HCT116 (cell line): ENCODE results near the gene ZIC4. TPM values are rescaled to one million over a fixed set of nuclear protein-coding genes. Genes with fewer than 3 reads are reported as not detected.

Experiments used
- ATAC-seq: fragments of 200-7000 bp; cut with Tn5 transposase; 2 replicates; pipeline ENCODE4 v1.9.1; 2020; ENCODE audit warnings: mild to moderate bottlenecking, moderate library complexity
- BruUV-seq: library from RNA; stranded (reverse); fragments of 400-500 nt; replicated peaks from 2 replicates; lab custom pipeline; 2021; lab: Mats Ljungman, UMichigan
- CTCF ChIA-PET: fragments of 300-600 bp; sonication (Branson Sonifier 250); formaldehyde crosslinking; loops from one replicate; lab custom pipeline; 2021; ENCODE audit warnings: antibody characterized with exemption; lab: Charles Lee
- POLR2A ChIA-PET: fragments of 300-600, 350-600 bp; sonication (Branson Sonifier 250); formaldehyde crosslinking; loops from one replicate; lab custom pipeline; 2021; ENCODE audit warnings: antibody characterized with exemption; lab: Charles Lee
- RAD21 ChIA-PET, 2 experiments: fragments of 300-600 bp; sonication (Branson Sonifier 250); formaldehyde crosslinking; loops; one replicate each; lab custom pipeline; 2023; ENCODE audit warnings: low total read pairs in 2 of 2; ENCODE audit not compliant: uncharacterized antibody in 2 of 2, unreplicated experiment in 2 of 2, low non-redundant PET in 1 of 2; lab: Charles Lee
- DNase-seq: peaks from one replicate; pipeline ENCODE4 v3.0.0-alpha.2; 2010; ENCODE audit warnings: low read depth, low spot score
- H2AFZ ChIP-seq: fragments of 200-600 bp; shearing (Covaris generic), sonication (generic); 2 replicates; pipeline ENCODE4 v1.6.1; 2017; ENCODE audit warnings: low read depth, mixed run types, mixed read lengths, antibody characterized with exemption, low read length; ENCODE audit not compliant: poor library complexity, severe bottlenecking
- H3K27ac ChIP-seq: 2 replicates; pipeline ENCODE4 v1.5.1; 2012; ENCODE audit warnings: low read depth, low read length
- H3K27me3 ChIP-seq: fragments of 200-600 bp; sonication (generic); 2 replicates; pipeline ENCODE4 v1.6.1; 2016; ENCODE audit warnings: mixed run types, low read length, mixed read lengths; ENCODE audit not compliant: insufficient read depth
- H3K36me3 ChIP-seq, 2 experiments: fragments of 200-500 bp in 1 of 2; fragments of 200-600 bp in 1 of 2; sonication (Bioruptor generic) in 1 of 2; sonication (generic) in 1 of 2; 2 replicates each; pipeline versions ENCODE4 v1.5.1 to v1.6.1; 2014 to 2016; ENCODE audit warnings: low read length in 2 of 2, inconsistent platforms in 1 of 2, mixed read lengths in 1 of 2, mixed run types in 1 of 2; ENCODE audit not compliant: insufficient read depth in 2 of 2, control insufficient read depth in 1 of 2
- H3K4me1 ChIP-seq, 2 experiments: fragments of 200-600 bp in 1 of 2; sonication (generic) in 1 of 2; 2 replicates each; pipeline versions ENCODE4 v1.5.1 to v1.6.1; 2012 to 2017; ENCODE audit warnings: low read length in 2 of 2, inconsistent platforms in 1 of 2, mild to moderate bottlenecking in 1 of 2, mixed read lengths in 1 of 2, mixed run types in 1 of 2, moderate library complexity in 1 of 2; ENCODE audit not compliant: insufficient read depth in 2 of 2, control insufficient read depth in 1 of 2
- H3K4me2 ChIP-seq: fragments of 200-600 bp; sonication (generic); 2 replicates; pipeline ENCODE4 v1.6.1; 2017; ENCODE audit warnings: mixed run types, low read length, mixed read lengths
- H3K4me3 ChIP-seq, 2 experiments: fragments of 200-600 bp in 1 of 2; sonication (generic) in 1 of 2; replicated peaks in 1 of 2; 2 replicates each; pipeline ENCODE4 v1.5.1; 2011 to 2016; ENCODE audit warnings: low read length in 2 of 2, control low read depth in 1 of 2, low read depth in 1 of 2, mild to moderate bottlenecking in 1 of 2, mixed read lengths in 1 of 2, mixed run types in 1 of 2
- H3K79me2 ChIP-seq: fragments of 200-600 bp; sonication (generic); 2 replicates; pipeline ENCODE4 v1.6.1; 2017; ENCODE audit warnings: mild to moderate bottlenecking, mixed run types, low read length, moderate library complexity, mixed read lengths; ENCODE audit not compliant: insufficient read depth
- H3K9ac ChIP-seq: fragments of 200-600 bp; sonication (generic); 2 replicates; pipeline ENCODE4 v1.6.1; 2016; ENCODE audit warnings: low read length, mixed read lengths
- H3K9me2 ChIP-seq: fragments of 200-600 bp; sonication (generic), shearing (Covaris generic); 2 replicates; pipeline ENCODE4 v1.6.1; 2017; ENCODE audit warnings: mixed run types, mild to moderate bottlenecking, moderate library complexity; ENCODE audit not compliant: insufficient read depth
- H3K9me3 ChIP-seq, 2 experiments: fragments of 200-500 bp in 1 of 2; fragments of 200-600 bp in 1 of 2; sonication (Bioruptor generic) in 1 of 2; sonication (generic) in 1 of 2; 2 replicates each; pipeline ENCODE4 v1.6.1; 2014 to 2017; ENCODE audit warnings: low read length in 2 of 2, mixed read lengths in 2 of 2, inconsistent platforms in 1 of 2, low read depth in 1 of 2, mild to moderate bottlenecking in 1 of 2, mixed run types in 1 of 2, moderate library complexity in 1 of 2; ENCODE audit not compliant: control insufficient read depth in 1 of 2, insufficient read depth in 1 of 2
- H4K20me1 ChIP-seq: fragments of 200-600 bp; sonication (generic), shearing (Covaris generic); 2 replicates; pipeline ENCODE4 v1.6.1; 2017; ENCODE audit warnings: mixed run types, mild to moderate bottlenecking, moderate library complexity; ENCODE audit not compliant: insufficient read depth
- ATF3 ChIP-seq: IDR thresholded peaks from 2 replicates; pipeline ENCODE4 v1.6.1; 2012
- ELF1 ChIP-seq: IDR thresholded peaks from 2 replicates; pipeline ENCODE4 v1.6.1; 2012; ENCODE audit warnings: low read depth, borderline replicate concordance
- FOSL1 ChIP-seq: IDR thresholded peaks from 2 replicates; pipeline ENCODE4 v1.6.1; 2012; ENCODE audit warnings: low read depth
- JUND ChIP-seq: IDR thresholded peaks from 2 replicates; pipeline ENCODE4 v1.6.1; 2012
- POLR2A ChIP-seq: IDR thresholded peaks from 2 replicates; pipeline ENCODE4 v1.7.0; 2011; ENCODE audit warnings: borderline replicate concordance; ENCODE audit not compliant: insufficient read depth, insufficient read length; ENCODE audit errors: extremely low read depth
- POLR2AphosphoS5 ChIP-seq: IDR thresholded peaks from 2 replicates; pipeline ENCODE4 v1.6.1; 2011; ENCODE audit warnings: mild to moderate bottlenecking, low read depth, low read length, moderate library complexity
- RAD21 ChIP-seq: IDR thresholded peaks from 2 replicates; pipeline ENCODE4 v1.6.1; 2012; ENCODE audit warnings: low read depth, mild to moderate bottlenecking
- REST ChIP-seq: IDR thresholded peaks from 2 replicates; pipeline ENCODE4 v1.6.1; 2012; ENCODE audit warnings: low read depth
- SIN3A ChIP-seq: IDR thresholded peaks from 2 replicates; pipeline ENCODE4 v1.6.1; 2012; ENCODE audit warnings: low read depth
- SP1 ChIP-seq: IDR thresholded peaks from 2 replicates; pipeline ENCODE4 v1.6.1; 2012; ENCODE audit warnings: low read depth
- SRF ChIP-seq: IDR thresholded peaks from 2 replicates; pipeline ENCODE4 v1.6.1; 2012; ENCODE audit warnings: low read depth
- TCF7L2 ChIP-seq: IDR thresholded peaks from 2 replicates; pipeline ENCODE4 v1.7.0; 2011; ENCODE audit warnings: borderline replicate concordance, inconsistent platforms; ENCODE audit not compliant: insufficient read depth, insufficient read length; ENCODE audit errors: extremely low read depth
- ZNF274 ChIP-seq: fragments of 200-500 bp; sonication (Bioruptor generic); IDR thresholded peaks from 2 replicates; pipeline ENCODE4 v1.6.1; 2014; ENCODE audit warnings: mild to moderate bottlenecking, low read depth, low read length, inconsistent platforms
- intact Hi-C: fragments of 100-400 bp; cut with micrococcal nuclease; formaldehyde crosslinking; loops from 2 replicates; pipeline ENCODE4 v1.10.0; 2022
- total RNA-seq: library from RNA; stranded (reverse); gene quantifications from one replicate; pipeline ENCODE4 v1.2.1, GENCODE V29; 2021; ENCODE audit not compliant: unreplicated experiment

The ZIC4 gene
- total RNA-seq, 1 experiment from 2014 or later = not detected

- Histone ChIP-seq H3K4me1 (no peaks in the 10 kb centered on the region), H3K4me2 (no peak overlapping the region), H3K9me2 (no peaks in the 10 kb centered on the region), H2AFZ (no peak overlapping the region), H3K4me3 (no peak overlapping the region), H3K27ac (no peak overlapping the region), H3K36me3 (no peaks in the 10 kb centered on the region), H3K9me3 (no peaks in the 10 kb centered on the region), H4K20me1 (no peaks in the 10 kb centered on the region), H3K27me3 (no peaks in the 10 kb centered on the region), H3K9ac (no peak overlapping the region), H3K79me2 (no peaks in the 10 kb centered on the region)
- intact Hi-C loops = no loop called here
- DNase-seq = no peak
- TF ChIP-seq ELF1 (no peak), REST (no peak), TCF7L2 (no peak), SP1 (no peak), SRF (no peak)
- BruUV-seq = no TSS peak
- POLR2A ChIA-PET = no interaction called here
- CTCF ChIA-PET = no interaction called here
- no peak for ATAC-seq
- RAD21 ChIA-PET = no interaction called here
Observed at GRCh38 chr3:147411815-147412241, 5.5 kb upstream of the ZIC4 start.

GRCh38 chr3:147411238-147411814 is 5.0 kb upstream of the ZIC4 start:
- ChIA-PET RAD21 (no interaction called here), CTCF (no interaction called here), POLR2A (no interaction called here)
- H3K9me2 ChIP-seq = no peaks in the 10 kb centered on the region
- no peak for DNase-seq
- H3K4me2 ChIP-seq = no peak overlapping the region
- no peak for ATAC-seq
- no peaks in the 10 kb centered on the region for H3K79me2 ChIP-seq
- no peaks in the 10 kb centered on the region for H3K36me3 ChIP-seq
- H3K27ac ChIP-seq = no peak overlapping the region
- intact Hi-C loops = no loop called here
- H4K20me1 ChIP-seq = no peaks in the 10 kb centered on the region
- BruUV-seq = no TSS peak
- no peak overlapping the region for H3K4me3 ChIP-seq
- H2AFZ ChIP-seq = no peak overlapping the region
- no peaks in the 10 kb centered on the region for H3K4me1 ChIP-seq
- H3K9ac ChIP-seq = no peak overlapping the region
- H3K9me3 ChIP-seq = no peaks in the 10 kb centered on the region
- no peaks in the 10 kb centered on the region for H3K27me3 ChIP-seq
- no peak for TF ChIP-seq ZNF274
- no peak for TF ChIP-seq REST
- no peak for TF ChIP-seq RAD21
- no peak for TF ChIP-seq FOSL1
- TF ChIP-seq SRF = no peak
- no peak for TF ChIP-seq ATF3
- TF ChIP-seq POLR2A = no peak
- TF ChIP-seq ELF1 = no peak
- TF ChIP-seq SP1 = no peak
- TF ChIP-seq POLR2AphosphoS5 = no peak
- TF ChIP-seq JUND = no peak
- no peak for TF ChIP-seq SIN3A
